Progenitor cell of endocrine pancreas (in vitro differentiated cells): ENCODE data around the gene FSCN2. TPM values are rescaled to one million over a fixed set of nuclear protein-coding genes. Genes with fewer than 3 reads are reported as not detected.

Experiments
- DNase-seq: peaks from one replicate; pipeline ENCODE4 v3.0.0; 2021; ENCODE audit warnings: low spot score; ENCODE audit not compliant: unreplicated experiment
- H3K27ac Mint-ChIP-seq: 2 replicates; pipeline ENCODE4 v1.8.0; 2021; ENCODE audit warnings: mild to moderate bottlenecking, moderate library complexity, mixed read lengths
- H3K27me3 Mint-ChIP-seq: 2 replicates; pipeline ENCODE4 v1.8.0; 2021; ENCODE audit warnings: mixed read lengths
- H3K36me3 Mint-ChIP-seq: 2 replicates; pipeline ENCODE4 v1.8.0; 2022; ENCODE audit warnings: mixed read lengths; ENCODE audit not compliant: insufficient read depth
- H3K4me1 Mint-ChIP-seq: 2 replicates; pipeline ENCODE4 v1.8.0; 2021; ENCODE audit warnings: low read depth, mixed read lengths
- H3K4me3 Mint-ChIP-seq: 2 replicates; pipeline ENCODE4 v1.8.0; 2021; ENCODE audit warnings: low read depth, mild to moderate bottlenecking, moderate library complexity, mixed read lengths
- H3K9me3 Mint-ChIP-seq: 2 replicates; pipeline ENCODE4 v1.8.0; 2021; ENCODE audit warnings: low read depth, mixed read lengths
- CTCF ChIP-seq: fragments of 200-600 bp; sonication (generic); IDR thresholded peaks from one replicate; pipeline ENCODE4 v1.5.0; 2021; ENCODE audit warnings: antibody characterized with exemption, mild to moderate bottlenecking; ENCODE audit not compliant: unreplicated experiment
- total RNA-seq: library from RNA; stranded (reverse); gene quantifications from 2 replicates; pipeline ENCODE4 v1.2.1, GENCODE V29; 2021

The FSCN2 gene
- total RNA-seq, 1 donor from 2014 or later, result 5.3 TPM

GRCh38 chr17:81492706-81493105 is 35.5 kb upstream of the FSCN2 start:
- DNase-seq, result no peak
- no peak for TF ChIP-seq CTCF
- no peaks in the 10 kb centered on the region for H3K9me3 Mint-ChIP-seq
- peaks cover 9% of the 10 kb centered on the region for H3K4me1 Mint-ChIP-seq
- peaks cover 45% of the 10 kb centered on the region for H3K27me3 Mint-ChIP-seq
- no peak overlapping the region for H3K4me3 Mint-ChIP-seq
- H3K27ac Mint-ChIP-seq, result peak overlapping the region; percentile 62
- no peaks in the 10 kb centered on the region for H3K36me3 Mint-ChIP-seq

- peaks cover 9% of the 10 kb centered on the region for H3K4me1 Mint-ChIP-seq
- H3K9me3 Mint-ChIP-seq, result no peaks in the 10 kb centered on the region
- TF ChIP-seq CTCF, result no peak
- DNase-seq, result no peak
- no peaks in the 10 kb centered on the region for H3K36me3 Mint-ChIP-seq
- no peak overlapping the region for H3K27ac Mint-ChIP-seq
- H3K4me3 Mint-ChIP-seq, result no peak overlapping the region
- H3K27me3 Mint-ChIP-seq, result peaks cover 45% of the 10 kb centered on the region
Observed at GRCh38 chr17:81493198-81494038, 34.8 kb upstream of the FSCN2 start.

- no peak overlapping the region for H3K4me3 Mint-ChIP-seq
Observed at GRCh38 chr17:81494626-81495377, 33.4 kb upstream of the FSCN2 start.

GRCh38 chr17:81498953-81499600 is 29.1 kb upstream of the FSCN2 start:
- H3K4me3 Mint-ChIP-seq, result no peak overlapping the region
- H3K36me3 Mint-ChIP-seq, result no peaks in the 10 kb centered on the region
- no peak for DNase-seq
- peaks cover 18% of the 10 kb centered on the region for H3K27me3 Mint-ChIP-seq
- H3K9me3 Mint-ChIP-seq, result no peaks in the 10 kb centered on the region
- no peak overlapping the region for H3K27ac Mint-ChIP-seq
- no peaks in the 10 kb centered on the region for H3K4me1 Mint-ChIP-seq
- TF ChIP-seq CTCF, result no peak

More at GRCh38 chr17:81494626-81495377, 33.4 kb upstream of the FSCN2 start:
- Mint-ChIP-seq H3K27ac (no peak overlapping the region), H3K4me1 (peaks cover 6% of the 10 kb centered on the region), H3K27me3 (peaks cover 40% of the 10 kb centered on the region), H3K9me3 (no peaks in the 10 kb centered on the region), H3K36me3 (no peaks in the 10 kb centered on the region)
- no peak for DNase-seq
- no peak for TF ChIP-seq CTCF

GRCh38 chr17:81499601-81499970 is 28.6 kb upstream of the FSCN2 start:
- no peak for TF ChIP-seq CTCF
- no peaks in the 10 kb centered on the region for H3K9me3 Mint-ChIP-seq

More at GRCh38 chr17:81499601-81499970, 28.6 kb upstream of the FSCN2 start:
- Mint-ChIP-seq H3K27me3 (peaks cover 15% of the 10 kb centered on the region), H3K4me3 (no peak overlapping the region), H3K27ac (no peak overlapping the region), H3K36me3 (no peaks in the 10 kb centered on the region), H3K4me1 (no peaks in the 10 kb centered on the region)
- no peak for DNase-seq
